Rectal smooth muscle tissue (tissue), 1 donor: Measurements from ENCODE around the gene SESN2.
"Not testable (repeated sequence)": the region's sequence is repeated elsewhere in the genome, so short reads cannot be mapped to it uniquely, and the experiment has no call there.

Experiments used
- H3K27ac ChIP-seq: one replicate; pipeline ENCODE4 v1.7.0; 2013; ENCODE audit warnings: low read depth, low read length, inconsistent platforms
- H3K27me3 ChIP-seq: one replicate; pipeline ENCODE4 v1.7.0; 2013; ENCODE audit warnings: low read length; ENCODE audit not compliant: control insufficient read depth, insufficient read depth
- H3K36me3 ChIP-seq: one replicate; pipeline ENCODE4 v1.7.0; 2013; ENCODE audit warnings: low read length; ENCODE audit not compliant: control insufficient read depth, insufficient read depth
- H3K4me1 ChIP-seq: one replicate; pipeline ENCODE4 v1.7.0; 2013; ENCODE audit warnings: low read length; ENCODE audit not compliant: control insufficient read depth, insufficient read depth
- H3K4me3 ChIP-seq: one replicate; pipeline ENCODE4 v1.7.0; 2013; ENCODE audit warnings: low read length
- H3K9ac ChIP-seq: one replicate; pipeline ENCODE4 v1.7.0; 2013; ENCODE audit warnings: low read length

SESN2 gene

DNA sequence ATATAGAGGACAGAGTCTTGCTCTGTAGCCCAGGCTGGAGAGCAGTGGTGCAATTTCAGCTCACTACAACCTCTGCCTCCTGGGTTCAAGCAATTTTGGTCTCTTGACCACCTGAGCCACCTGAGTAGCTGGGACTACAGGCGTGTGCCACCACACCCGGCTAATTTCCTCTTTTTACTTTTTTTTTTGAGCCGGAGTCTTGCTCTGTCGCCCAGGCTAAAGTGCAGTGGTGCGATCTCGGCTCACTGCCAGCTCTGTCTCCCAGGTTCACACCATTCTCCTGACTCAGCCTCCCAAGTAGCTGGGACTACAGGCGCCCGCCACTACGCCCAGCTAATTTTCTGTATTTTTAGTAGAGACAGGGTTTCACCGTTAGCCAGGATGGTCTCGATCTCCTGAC, 68.1 kb downstream of the SESN2 start:
- not testable (repeated sequence) for H3K27ac ChIP-seq

DNA sequence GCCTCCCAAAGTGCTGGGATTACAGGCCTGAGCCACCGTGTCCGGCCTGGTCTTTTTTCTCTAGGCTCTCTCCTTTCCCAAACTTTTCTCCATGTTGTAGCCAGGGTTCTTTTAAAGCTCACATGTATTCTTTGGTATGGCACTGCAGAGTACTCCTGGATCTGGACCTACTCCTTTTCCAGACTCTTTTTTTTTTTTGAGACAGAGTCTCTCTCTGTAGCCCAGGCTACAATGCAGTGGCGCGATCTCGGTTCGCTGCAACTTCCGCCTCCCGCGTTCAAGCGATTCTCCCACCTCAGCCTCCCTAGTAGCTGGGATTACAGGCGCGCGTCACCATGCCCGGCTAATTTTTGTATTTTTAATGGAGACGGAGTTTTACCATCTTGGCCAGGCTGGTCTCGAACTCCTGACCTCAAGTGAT, 68.9 kb downstream of the SESN2 start:
- Histone ChIP-seq H3K4me1 (peaks cover 5% of the 10 kb centered on the region), H3K27me3 (no peaks in the 10 kb centered on the region), H3K9ac (no peak overlapping the region)

More for the DNA sequence above, 68.1 kb downstream of the SESN2 start:
- H3K27me3 ChIP-seq, H3K4me3 ChIP-seq, H3K9ac ChIP-seq, H3K36me3 ChIP-seq, H3K4me1 ChIP-seq: not testable (repeated sequence)

DNA sequence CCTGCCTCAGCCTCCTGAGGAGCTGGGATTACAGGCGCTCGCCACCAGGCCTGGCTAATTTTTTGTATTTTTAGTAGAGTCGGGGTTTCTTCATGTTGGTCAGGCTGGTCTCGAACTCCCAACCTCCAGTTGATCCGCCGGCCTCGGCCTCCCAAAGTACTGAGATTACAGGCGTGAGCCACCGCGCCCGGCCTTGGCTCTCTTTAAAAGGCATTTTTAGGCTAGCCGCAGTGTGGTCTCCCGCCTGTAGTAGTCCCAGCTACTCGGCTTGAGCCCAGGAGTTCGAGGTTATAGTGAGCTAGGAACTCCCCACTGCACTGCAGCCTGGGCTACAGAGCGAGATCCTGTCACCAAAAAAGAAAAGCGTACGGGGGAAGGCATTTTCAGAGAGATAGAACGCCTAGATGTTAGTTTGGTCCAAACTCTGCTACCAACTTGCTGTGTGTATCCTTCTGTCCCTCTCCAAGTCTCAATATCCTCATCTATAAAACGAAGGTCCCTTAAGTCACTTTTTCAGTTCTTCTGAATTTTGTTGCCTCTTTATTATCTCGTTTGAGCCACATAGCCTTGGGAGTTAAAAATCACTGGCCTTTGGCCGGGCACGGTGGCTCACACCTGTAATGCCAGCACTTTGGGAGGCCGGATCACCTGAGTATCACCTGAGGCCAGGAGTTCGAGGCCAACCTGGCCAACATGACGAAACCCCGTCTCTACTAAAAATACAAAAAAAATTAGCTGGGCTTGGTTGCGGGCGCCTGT, 70.3 kb downstream of the SESN2 start:
- Histone ChIP-seq H3K27ac (peak overlapping the region; percentile 84), H3K9ac (peak overlapping the region; percentile 74), H3K27me3 (no peaks in the 10 kb centered on the region), H3K4me3 (peak overlapping the region; percentile 89), H3K4me1 (peaks cover 5% of the 10 kb centered on the region), H3K36me3 (peaks cover 22% of the 10 kb centered on the region)

More for the DNA sequence above, 68.9 kb downstream of the SESN2 start:
- Histone ChIP-seq H3K4me3 (peak overlapping the region; percentile 89), H3K36me3 (peaks cover 16% of the 10 kb centered on the region), H3K27ac (peak overlapping the region; percentile 61)
